Stimulated activated CD8-positive, alpha-beta memory T cell treated with anti-CD3 and anti-CD28 coated beads, Interleukin-12 subunit alpha, Interleukin-12 subunit beta, amount 100 ng/mL, for 24 hours (primary cell): ENCODE measurements around the gene GJD3.
"Not testable (repeated sequence)": the region's sequence is repeated elsewhere in the genome, so short reads cannot be mapped to it uniquely, and the experiment has no call there.

ENCODE experiments used
- DNase-seq: peaks from one replicate; pipeline ENCODE4 v3.0.0-alpha.2; 2020; ENCODE audit errors: extremely low read depth

GJD3 gene, protein sequence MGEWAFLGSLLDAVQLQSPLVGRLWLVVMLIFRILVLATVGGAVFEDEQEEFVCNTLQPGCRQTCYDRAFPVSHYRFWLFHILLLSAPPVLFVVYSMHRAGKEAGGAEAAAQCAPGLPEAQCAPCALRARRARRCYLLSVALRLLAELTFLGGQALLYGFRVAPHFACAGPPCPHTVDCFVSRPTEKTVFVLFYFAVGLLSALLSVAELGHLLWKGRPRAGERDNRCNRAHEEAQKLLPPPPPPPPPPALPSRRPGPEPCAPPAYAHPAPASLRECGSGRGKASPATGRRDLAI

DNA sequence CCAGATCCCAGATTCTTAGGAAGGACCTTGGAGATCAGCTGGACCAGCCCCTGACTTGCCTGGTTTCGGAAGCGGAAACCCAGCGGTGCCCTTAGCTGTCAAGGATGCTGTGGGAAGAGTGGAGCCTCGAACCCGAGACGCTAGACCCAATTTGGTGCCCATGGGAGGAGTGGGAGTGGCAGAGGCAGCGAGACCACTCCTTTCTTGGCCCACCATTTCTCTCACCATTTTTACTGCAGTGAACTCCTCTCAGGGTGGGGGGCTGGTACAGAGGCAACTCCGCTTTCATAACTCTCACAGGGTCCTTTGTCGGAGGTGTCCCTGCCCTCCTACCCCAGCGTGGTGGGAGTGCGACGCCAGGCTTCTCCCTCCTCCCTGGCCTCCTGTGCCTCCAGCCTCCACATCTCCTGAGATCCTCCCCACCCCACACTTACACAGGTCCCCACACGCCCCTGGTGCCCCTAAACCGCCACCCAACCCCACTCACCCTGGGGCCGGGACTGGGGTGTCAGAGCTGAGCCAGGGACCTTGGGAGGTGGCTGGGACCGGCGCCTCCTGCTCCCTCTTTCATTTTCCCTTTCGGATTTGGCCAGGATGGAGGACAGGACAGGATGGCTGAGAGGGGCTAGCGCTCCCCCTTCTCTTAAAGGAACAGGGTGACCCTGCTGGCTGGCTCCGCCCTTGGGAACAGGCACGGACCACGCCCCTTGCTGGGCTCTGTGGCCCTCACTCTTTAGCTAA is at the start of gene GJD3:
Gene GJD3, minus strand, starts transcription at position 617 of the 741 bp plus-strand sequence. CDS start 922 bp downstream, outside the sequence.
- no peak for DNase-seq

- DNase-seq: not testable (repeated sequence)
Measured at GRCh38 chr17:40414312-40414711, 49.8 kb upstream of the GJD3 start.

GRCh38 chr17:40412880-40413279 is 48.3 kb upstream of the GJD3 start:
- no peak for DNase-seq

- DNase-seq: no peak
Measured at GRCh38 chr17:40411821-40412220, 47.3 kb upstream of the GJD3 start.

GRCh38 chr17:40410082-40410481 is 45.5 kb upstream of the GJD3 start:
- no peak for DNase-seq

- not testable (repeated sequence) for DNase-seq
Measured at GRCh38 chr17:40409540-40409939, 45.0 kb upstream of the GJD3 start.

- DNase-seq: no peak
Measured at GRCh38 chr17:40407460-40407859, 42.9 kb upstream of the GJD3 start.

DNA sequence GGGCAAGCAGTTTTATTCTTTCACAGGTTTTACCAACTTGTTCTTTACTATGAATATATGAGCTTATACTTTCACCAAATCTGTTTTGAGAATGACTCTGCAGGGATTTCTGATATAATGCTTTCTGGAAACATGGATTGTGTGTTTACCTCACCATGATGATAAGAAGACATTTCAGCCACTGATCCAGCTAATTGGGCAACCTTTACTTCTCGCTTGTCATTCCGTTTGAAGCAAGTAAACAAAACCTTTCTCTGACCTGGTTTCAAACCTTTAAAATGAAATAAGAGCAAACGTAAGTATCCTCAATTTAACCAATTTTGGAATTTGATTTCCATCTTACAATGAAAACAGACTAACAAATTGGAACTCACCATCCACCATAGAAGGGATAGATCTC is 39.5 kb upstream of the GJD3 start:
- no peak for DNase-seq

GRCh38 chr17:40402668-40403067 is 38.1 kb upstream of the GJD3 start:
- DNase-seq: no peak

GRCh38 chr17:40399185-40399584 is 34.6 kb upstream of the GJD3 start:
- no peak for DNase-seq

- not testable (repeated sequence) for DNase-seq
Measured at GRCh38 chr17:40386555-40386954, 22.0 kb upstream of the GJD3 start.

- DNase-seq: no peak
Measured at GRCh38 chr17:40382251-40382650, 17.7 kb upstream of the GJD3 start.

DNA sequence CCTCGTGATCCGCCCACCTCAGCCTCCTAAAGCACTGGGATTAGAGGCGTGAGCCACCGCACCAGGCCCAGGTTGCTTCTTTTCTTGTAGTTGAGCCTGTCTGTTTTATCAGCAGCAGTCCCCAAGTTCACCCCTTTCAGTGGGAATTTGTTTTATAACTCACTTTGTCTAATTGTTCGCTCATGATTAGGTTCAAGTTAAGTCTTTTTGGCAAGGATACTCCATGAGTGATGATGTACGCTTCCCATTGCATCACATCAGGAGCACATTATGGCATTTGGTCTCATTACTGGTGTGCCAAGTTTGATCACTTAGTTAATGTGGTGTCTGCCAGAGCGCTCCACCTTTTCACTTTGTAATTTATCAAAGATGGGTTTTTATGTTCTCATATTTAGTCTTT is 14.4 kb upstream of the GJD3 start:
- no peak for DNase-seq

DNA sequence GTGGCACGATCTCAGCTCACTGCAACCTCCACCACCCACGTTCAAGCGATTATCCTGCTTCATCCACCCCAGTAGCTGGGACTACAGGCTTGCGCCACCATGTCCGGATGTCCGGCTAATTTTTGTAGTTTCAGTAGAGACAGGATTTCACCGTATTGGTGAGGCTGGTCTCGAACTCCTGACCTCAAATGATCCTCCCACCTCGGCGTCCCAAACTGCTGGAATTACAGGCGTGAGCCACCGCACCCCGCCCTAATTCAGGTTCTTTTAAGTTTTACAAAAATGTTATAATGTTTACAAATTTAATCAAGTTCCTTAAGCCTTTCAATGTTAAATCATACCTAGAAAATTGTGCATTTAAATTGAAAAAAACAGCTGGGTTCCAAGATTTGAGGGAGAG is 13.3 kb upstream of the GJD3 start:
- no peak for DNase-seq

GRCh38 chr17:40376541-40376940 is 12.0 kb upstream of the GJD3 start:
- DNase-seq: not testable (repeated sequence)

- DNase-seq: not testable (repeated sequence)
Measured at GRCh38 chr17:40375786-40376185, 11.2 kb upstream of the GJD3 start.

DNA sequence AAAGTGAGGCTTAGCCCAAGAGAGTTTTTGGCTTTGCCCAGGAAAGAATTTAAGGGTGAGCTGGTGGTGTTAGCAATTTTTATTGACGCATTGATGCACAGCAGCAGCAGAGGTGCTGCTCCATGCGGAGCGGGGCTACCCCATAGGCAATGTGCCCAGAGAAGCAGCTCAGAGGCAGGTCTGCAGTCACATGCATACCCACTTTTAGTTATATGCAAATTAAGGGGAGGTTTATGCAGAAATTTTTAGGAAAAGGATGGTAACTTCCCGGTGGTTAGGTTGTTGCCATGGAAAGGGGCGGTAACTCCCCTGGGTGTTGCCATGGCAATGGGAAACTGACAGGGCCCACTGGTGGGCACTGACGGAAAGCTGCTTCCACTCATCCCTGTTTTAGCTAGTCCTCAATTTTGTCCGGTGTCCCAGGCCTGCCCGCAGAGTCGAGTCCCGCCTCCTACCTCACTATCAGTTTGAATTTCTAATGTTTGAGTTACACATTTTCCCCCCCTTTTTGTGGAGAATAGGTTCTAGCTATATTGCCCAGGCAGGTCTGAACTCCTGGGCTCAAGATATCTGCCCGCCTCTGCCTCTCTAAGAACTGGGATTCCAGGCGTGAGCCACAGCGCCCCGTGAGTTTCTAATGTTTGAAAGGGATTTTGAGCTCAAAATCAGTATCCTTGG is 10.4 kb upstream of the GJD3 start:
- DNase-seq: no peak

DNA sequence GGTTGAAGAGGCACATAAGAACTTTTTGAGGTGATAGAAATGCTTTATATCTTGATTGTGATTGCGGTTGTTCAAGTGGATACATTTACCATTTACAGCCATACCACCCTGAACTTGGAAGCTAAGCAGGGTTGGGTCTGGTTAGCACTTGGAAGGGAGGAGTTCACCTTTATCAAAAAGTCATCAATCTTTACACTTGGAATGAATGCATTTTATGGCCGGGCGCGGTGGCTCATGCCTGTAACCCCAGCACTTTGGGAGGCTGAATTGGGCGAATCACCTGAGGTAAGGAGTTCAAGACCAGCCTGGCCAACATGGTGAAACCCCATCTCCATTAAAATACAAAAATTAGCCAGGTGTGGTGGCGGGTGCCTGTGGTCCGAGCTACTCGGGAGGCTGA is 9.5 kb upstream of the GJD3 start:
- no peak for DNase-seq

DNA sequence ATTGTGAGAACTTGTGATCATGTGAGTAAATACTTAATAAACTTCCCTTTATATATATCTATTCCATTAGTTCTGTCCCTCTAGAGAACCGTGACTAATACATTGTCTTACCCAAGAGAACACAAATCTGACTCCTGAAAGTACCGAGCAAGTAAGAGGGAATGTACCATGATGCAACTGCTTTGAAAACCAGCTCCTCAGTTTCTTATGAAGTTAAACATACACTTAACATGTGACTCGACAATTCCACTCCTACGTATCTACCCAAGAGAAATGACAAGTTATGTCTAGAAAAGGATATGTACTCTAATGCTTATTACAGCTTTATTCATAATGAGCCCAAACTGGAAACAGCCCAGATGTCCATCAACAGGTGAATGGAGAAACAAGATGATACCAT is 8.8 kb upstream of the GJD3 start:
- no peak for DNase-seq

GRCh38 chr17:40372644-40373043 is 8.1 kb upstream of the GJD3 start:
- not testable (repeated sequence) for DNase-seq

- DNase-seq: no peak
Measured at GRCh38 chr17:40372031-40372430, 7.5 kb upstream of the GJD3 start.

- DNase-seq: no peak
Measured at GRCh38 chr17:40371261-40371929, 6.9 kb upstream of the GJD3 start.
